ENCODE data around the gene PARP15.
"Not testable (repeated sequence)": the region's sequence is repeated elsewhere in the genome, so short reads cannot be mapped to it uniquely, and the experiment has no call there.

PARP15 gene

DNA sequence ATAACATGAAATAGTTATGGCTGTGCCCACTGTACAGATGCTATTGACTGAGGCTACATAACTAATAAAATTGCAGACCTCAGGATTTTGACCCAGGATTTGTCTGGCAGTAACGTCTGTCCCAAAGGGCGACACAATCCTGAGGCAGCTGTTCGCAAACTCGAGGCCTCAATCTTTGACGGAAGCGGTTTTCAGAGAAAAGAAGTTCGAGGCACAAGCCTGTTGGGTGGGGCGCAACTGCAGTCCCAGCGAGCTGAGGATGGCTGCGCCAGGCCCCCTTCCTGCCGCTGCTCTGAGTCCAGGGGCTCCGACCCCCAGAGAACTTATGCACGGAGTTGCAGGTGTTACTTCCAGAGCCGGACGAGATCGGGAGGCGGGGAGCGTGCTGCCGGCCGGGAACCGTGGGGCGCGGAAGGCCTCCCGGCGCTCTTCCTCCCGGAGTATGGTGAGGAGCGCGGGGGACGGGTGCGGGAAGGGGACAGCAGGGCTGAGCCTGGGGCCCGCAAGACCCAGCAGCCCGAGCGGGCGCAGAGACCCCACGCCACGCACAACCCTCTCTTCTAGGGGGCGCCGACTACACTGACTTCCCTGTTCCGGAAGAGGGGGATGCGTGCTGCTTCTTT, at the start of gene PARP15:
TSS of gene PARP15 (plus strand) at position 242 of the 623 bp plus-strand sequence. CDS start at position 260, 18 bp downstream.
- no peak for DNase-seq

DNA sequence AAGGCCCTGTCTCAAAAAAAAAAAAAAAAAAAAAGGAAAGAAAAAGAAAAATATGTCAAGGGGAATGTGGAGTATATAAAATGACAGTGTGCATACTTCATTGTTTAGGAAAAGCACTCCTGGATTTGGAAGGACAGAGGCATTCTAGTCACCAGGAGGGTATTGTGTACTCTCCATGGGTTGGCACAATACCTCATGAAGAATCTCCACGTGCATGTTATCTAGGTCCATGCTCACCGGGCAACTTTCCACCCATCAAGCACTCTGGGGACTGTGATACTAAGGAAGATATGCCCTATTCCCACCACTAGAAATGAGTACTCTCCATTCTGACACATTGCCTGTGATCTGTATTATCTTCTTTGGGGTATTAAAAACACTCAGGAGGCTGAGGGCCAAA, 47.3 kb upstream of the PARP15 start:
- DNase-seq, result no peak

DNA sequence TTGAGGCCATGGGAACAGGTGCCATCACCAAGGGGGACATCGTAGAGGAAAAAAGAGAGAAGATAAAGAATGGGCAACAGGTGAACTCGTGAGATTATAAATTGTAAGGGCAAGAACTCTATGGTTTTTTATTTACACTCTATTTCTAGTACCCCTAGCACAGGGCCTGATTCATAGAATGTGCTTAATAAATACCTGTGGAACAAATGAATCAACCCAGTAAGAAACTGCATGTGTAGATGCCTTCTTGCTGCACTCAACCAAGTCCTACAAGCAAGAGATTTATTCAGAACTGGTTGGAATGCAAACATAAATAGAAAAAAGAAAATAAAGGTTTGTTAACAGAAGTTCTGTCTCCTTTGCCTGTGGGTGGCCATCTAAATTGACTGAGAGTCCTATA, 44.0 kb upstream of the PARP15 start:
- DNase-seq, result no peak

DNA sequence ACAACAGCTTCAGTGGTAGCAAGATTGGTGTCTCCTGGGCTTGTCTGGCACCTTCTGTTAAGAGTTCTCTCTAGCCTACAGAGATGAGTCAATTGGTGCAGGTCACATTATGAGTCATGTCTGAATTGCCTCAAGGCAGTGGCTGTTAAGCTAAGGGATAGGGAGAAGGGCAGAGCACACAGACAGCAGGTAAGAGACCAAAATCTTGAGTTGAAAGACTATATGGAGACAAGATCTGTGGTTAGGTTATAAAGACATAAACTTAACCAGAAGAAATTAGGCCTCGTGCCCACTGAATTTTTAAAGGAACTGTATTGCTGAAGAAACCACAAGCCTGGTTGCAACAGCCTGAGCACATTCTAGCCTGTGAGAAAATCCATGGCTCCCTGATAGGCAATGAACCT, 43.5 kb upstream of the PARP15 start:
- no peak for DNase-seq

DNA sequence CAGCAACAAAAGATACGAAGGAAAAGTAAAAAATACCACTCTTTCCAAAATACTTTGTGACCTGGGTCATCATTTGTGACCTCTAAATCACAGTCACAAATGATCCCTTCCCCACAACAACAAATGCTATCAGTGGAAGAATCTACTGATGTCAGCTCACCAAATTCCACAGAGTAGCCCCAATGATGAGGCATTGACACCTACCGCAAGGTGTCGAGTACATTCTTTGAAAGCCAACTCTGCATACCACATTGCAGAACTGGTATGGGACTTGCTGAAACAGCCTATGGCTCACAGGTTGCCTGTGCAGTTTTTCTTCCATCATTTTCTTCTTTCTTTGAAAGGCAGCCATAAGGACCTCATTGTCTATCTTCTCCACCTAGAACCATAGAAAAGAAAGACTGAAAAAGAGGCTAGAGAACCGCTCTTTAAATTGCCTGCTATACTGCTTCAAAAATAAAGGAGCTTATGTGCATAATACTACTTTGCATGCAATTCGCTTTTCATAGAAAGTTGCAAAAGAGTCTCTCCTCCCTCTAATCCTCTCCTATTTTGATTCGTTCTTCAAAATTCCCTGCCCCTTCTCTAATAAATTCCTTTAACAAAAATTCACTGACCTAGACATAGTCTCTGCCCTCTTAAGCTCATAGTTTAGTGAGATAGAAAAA, 41.4 kb upstream of the PARP15 start:
- DNase-seq, result no peak

DNA sequence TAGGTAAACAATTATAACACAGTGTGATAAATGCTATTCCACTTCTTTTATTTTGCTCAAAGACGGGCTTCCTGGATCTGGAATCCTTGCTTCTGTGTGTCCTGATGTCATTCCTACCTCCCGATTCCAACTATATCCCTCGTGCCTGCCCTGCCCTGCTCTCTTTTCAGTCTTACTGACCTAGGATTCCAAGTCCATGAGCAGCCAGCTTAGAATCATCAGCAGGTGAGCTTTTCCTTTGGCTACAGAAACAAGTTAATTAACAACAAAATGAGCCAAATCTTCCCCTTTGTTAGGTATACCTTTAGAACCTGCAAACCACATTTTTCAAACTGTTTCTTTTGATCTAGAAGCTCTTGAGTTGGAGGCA, 40.8 kb upstream of the PARP15 start:
- DNase-seq, result no peak

DNA sequence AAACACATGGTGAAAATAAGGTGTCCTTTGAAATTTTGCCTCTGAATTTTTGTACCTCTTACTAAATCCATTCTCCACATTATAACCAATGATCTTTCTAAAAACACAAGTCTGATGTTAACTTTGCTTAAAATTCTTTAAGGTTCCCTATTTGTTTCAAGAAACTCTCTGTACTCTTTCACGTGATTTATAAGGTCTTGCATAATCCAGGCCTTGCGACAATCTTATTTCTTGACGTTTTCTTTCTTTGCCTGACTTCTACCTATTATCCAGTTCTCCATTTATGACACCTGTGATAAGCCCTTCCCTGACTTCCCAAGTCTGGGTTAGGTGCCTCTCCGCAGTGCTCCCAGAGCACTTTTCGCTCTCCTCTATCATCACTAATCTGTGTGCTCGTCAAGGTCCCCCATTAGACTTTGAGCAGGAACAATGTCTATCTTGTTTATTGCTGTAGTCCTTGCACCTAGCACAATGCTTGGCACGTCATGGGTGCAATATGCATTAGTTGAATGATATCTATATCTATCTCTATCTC, 38.4 kb upstream of the PARP15 start:
- no peak for DNase-seq

DNA sequence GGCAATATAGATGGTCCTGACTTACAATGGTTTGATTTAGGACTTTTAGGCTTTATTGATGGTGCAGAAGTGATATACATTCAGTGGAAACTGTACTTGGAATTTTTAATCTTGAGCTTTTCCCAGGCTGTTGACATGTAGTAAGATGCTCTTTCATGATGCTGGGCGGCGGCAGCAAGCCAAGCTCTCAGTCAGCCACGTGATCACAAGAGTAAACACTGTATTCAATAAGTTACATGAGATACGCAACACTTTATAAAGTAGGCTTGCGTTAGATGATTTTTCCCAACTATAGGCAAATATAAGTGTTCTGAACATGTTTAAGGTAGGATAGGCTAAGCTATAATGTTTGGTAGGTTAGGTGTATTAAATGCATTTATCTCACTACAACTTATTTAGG, 31.3 kb upstream of the PARP15 start:
- no peak for DNase-seq

DNA sequence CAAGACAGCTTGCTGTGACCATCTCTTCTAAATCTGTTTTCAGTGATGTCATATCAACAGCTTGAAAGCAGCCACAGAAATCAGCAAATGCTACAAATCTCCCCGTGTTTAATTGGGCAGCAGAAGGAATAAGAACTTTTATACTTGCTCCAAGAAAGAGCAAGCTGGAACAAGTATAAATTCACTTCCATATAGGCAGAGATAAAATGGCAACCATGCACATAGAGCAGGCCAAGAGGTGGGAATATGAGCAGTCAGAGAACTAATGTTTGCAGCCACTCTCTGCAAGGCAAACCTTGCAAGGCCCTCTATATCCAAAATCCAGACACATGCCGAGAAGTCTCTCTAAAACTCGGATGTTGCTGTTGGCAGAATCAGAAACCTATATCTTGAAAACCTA, 29.4 kb upstream of the PARP15 start:
- no peak for DNase-seq

DNA sequence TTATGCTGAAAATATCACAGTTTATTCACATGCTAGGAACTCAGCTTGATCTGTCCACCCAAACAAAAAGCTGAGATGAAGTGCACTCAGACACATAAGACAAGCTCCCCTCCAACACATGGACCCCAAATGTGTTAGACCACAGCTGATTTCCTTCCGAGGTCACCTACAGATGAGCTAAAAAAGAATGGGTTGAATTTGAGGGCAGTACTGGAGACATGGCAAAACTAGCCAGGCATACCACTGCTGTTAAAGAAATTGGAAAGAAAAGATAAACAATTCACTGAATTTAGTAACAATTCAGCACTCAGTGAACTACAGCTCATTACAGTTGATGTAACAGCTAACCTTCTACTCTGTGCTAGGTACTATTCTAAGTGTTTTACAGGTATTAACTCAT, 28.8 kb upstream of the PARP15 start:
- no peak for DNase-seq

DNA sequence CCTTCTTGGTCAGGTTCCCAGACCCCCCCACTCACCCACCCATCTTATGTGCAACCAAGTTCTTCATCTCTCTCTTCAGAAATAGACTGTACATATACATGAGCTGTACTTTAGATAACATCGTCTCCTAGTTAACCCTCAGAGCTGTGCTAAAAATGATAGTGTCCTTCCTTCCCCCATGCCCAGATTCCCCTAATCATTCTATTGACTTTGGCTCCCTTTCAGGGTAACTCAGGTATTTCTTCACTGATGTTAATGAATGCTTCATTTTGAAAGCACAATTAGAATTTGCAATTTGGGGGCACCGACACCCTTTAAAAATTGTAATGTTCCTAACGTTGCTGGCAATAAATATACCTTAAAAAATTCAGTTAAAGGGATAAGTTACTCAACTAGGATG, 24.3 kb upstream of the PARP15 start:
- no peak for DNase-seq

DNA sequence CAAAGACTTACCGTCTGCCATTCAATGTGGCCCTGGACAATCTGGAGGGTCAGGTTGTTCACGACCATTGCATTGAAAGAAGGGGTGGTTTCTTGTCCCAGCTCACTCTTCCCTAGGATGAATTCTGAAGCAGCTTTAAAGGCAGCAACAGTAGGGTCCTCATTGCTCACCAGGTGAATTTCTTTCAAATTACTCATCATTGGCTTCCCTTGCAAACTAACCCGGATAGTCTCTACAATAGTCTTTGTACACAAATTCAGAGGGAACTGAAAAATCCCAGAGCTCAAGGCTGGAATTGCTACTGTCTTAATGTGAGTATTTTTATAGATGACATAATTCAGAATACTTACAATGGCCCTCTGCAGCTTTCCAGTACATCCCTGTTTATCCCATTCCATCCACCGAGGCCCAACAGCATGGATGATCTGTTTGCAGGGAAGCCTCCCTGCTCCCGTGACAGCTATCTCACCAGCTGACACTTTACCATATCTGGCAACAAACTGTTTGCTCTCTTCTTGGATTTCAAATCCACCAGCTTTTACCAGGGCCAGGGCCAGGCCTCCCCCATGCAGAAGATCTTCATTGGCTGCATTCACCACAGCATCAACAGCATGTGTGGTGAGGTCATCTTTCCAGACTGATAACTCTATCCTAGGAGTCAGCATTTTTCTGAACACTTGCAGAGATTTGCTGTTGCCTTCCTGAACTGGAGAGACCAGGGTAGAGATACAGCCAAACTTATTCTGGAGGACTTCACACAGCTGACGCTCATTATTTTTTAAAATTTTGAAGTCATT, 22.0 kb upstream of the PARP15 start:
- DNase-seq, result no peak

DNA sequence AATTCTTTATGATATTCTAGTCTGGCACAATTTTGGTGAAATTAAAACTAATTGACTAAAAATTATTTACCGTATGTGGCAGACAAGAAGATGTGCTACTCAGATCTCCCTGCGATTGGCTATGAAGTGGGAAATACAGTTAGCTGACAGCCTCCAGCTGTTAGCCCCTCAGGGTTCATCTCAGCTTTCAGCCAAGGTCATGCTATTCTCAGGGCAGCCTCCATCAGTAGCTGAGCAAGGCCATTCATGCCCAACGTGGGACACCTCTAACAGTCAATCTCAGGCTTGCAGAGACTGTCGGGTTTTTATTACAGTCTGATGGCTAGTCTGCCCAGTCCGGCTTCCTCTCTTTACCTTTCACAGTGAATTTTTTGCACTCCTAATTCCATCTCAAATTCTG, 20.1 kb upstream of the PARP15 start:
- no peak for DNase-seq

DNA sequence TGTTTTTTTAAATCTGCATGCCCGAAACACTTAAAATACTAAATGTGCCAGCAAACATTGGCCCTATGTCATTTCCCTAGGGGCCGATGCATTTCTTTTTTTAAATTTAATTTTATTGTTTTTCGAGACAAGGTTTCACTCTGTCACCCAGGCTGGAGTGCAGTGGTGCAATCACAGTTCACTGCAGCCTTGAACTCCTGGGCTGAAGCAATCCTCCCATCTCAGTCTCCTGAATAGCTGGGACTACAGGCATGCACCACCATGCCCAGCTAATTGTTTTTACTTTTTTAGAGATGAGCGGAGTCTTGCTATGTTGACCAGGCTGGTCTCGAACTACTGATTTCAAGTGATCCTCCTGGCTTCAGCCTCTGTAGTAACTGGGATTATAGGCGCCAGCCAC, 18.8 kb upstream of the PARP15 start:
- DNase-seq, result no peak

DNA sequence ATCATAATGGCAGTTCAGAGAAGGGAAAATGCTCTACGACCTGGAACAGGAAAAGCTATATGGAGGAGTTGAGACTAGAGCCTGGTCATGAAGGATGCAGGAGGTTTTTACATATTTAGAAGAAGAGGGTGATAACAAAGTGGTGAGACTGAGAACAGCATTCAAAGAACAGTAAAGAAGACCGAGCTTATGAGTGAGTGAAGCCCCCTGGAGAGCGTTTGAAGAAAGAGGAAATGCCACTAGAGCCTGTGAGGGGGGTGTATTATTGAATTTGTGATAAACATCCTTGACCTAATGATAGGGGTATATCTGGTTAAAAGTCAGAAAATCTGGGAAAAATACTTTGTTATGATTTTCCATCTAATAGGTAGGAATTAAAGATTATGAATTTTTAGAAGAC, 17.5 kb upstream of the PARP15 start:
- no peak for DNase-seq

DNA sequence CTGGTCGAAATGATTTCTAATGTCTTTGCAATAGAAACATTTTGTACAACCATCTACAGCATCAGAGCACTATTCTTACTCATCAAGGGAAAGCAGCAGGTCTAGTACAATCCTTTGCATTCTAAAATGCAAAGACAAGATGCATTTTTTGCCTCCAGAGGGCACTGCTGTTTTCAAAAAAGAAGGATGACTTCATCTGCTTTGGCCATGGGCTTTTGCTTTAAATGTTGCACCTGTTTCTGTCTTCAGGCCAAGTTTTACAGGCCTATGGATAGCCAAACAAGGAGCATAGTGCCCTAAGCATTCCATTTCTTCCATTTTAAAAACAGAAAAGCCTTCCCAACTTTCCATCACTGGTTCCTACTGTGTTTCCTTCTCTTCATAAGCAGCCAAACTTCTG, 16.8 kb upstream of the PARP15 start:
- peak in 4 of 56 donors; percentile 1 to 6 (median 4) for DNase-seq

DNA sequence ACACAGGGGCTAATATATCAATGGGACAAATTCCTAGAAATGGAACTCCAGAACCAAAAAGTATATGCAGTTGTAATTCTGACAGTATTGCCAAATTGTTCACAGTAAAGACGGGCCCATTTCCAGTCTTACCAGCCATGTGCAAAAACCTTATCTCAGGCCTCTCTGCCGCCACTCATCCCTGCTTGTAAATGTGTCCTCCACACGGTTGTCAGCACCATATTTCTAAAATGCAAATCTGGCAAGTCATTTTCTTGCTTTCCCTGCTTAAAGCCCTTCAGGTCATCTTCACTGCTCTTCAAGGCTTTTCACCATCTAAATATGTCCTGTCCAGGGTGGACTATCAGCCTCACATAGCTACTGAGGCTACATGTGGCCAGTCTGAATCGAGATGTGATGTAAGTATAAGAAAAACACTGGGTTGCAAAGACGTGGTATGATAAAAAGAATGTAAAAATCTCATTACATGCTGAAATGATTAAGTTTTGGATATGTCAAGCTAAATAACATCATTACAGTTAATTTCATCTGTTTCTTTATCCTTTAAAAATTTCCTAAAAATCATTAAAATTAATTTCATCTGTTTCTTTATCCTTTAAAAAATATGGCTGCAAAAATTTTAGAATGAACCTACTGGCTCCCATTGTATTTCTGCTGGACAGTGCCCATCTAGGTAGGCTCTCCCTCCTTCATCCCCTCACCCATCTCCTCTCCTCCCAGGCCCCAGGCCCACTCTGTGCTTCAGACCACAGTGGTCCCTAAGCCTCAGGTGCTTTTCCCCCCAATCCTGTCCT, 14.3 kb upstream of the PARP15 start:
- DNase-seq, result no peak

DNA sequence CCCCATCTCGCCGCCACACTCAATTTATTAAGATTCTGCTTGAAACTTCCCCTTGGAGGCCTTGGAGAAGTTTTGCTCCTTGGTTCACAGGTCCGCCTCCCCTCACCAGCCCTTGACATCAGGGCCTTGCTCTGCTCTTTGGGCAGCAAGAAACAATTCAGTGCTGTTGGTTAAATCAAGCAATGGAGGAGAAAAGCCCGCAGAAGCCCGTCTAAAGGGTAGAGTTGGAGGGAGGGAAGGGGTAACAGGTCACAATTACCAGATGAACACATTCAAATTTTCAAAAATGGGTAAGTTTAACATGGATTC, 13.8 kb upstream of the PARP15 start:
- DNase-seq, result peak in 3 of 56 donors; percentile 1 to 3 (median 3)

DNA sequence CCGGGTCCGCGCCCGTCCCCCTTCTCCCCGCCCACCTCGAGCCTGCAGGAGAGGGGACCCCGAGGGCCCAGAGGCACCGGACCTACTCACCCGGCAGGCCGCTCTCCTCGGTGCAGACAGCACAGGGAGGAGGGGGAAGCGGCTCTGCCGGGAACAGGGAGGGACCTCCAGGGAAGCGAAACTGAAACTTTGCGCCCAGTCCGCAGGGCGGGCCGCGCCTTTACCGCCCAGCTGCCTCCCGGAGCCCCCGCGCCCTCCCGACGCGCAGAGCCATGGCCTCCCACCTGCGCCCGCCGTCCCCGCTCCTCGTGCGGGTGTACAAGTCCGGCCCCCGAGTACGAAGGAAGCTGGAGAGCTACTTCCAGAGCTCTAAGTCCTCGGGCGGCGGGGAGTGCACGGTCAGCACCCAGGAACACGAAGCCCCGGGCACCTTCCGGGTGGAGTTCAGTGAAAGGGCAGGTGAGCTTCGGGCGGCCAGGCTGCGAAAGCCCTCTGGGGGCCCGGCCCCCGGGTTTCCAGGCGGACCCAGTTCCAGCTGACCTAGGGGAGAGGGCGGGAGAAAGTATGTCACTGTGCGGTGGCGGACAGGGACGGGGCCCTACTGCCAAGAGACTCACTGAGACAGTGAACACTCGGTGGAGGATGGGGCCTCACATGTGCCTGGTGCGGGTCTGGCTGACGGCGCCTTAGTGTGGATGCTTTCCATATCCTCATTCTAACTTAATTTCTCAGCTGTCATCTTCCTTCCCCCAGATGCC, 13.1 kb upstream of the PARP15 start, which contains the start of the genes DTX3L and PARP9:
TSS of gene DTX3L (plus strand) at position 184 of the 758 bp plus-strand sequence. CDS start at position 273, 89 bp downstream.
TSS of gene PARP9 (minus strand) at position 146 of the 758 bp plus-strand sequence. CDS start 4,680 bp downstream, outside the sequence.
- peak in 51 of 56 donors; percentile 6 to 76 (median 48) for DNase-seq

DNA sequence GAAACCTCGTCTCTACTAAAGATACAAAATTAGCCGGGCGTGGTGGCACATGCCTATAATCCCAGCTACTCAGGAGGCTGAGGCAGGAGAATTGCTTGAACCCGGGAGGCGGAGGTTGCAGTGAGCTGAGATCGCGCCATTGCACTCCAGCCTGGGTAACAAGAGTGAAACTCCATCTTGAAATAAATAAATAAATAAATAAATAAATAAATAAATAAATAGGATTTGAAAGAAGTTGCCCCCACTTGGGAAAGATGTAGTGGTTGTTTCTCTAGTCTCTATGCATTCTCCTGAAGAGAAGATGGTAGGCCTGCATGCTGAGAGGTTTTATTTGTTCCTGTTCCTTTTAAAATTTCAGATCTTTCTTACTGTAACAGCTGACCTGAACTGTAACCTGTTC, 9.3 kb upstream of the PARP15 start:
- not testable (repeated sequence) for DNase-seq

DNA sequence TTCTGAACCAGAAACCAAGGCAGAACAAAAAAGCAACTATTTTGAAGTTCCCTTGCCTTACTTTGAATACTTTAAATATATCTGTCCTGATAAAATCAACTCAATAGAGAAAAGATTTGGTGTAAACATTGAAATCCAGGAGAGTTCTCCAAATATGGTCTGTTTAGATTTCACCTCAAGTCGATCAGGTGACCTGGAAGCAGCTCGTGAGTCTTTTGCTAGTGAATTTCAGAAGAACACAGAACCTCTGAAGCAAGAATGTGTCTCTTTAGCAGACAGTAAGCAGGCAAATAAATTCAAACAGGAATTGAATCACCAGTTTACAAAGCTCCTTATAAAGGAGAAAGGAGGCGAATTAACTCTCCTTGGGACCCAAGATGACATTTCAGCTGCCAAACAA, 8.7 kb upstream of the PARP15 start:
- DNase-seq, result no peak

All from amygdala (tissue), 56 donors.